Progenitor cell of endocrine pancreas (in vitro differentiated cells): ENCODE results near the gene RANBP2. TPM values are rescaled to one million over a fixed set of nuclear protein-coding genes. Genes with fewer than 3 reads are reported as not detected.
"Not testable (repeated sequence)": the region's sequence is repeated elsewhere in the genome, so short reads cannot be mapped to it uniquely, and the experiment has no call there.

Source experiments
- DNase-seq: peaks from one replicate; pipeline ENCODE4 v3.0.0; 2021; ENCODE audit warnings: low spot score; ENCODE audit not compliant: unreplicated experiment
- H3K27ac Mint-ChIP-seq: 2 replicates; pipeline ENCODE4 v1.8.0; 2021; ENCODE audit warnings: mild to moderate bottlenecking, moderate library complexity, mixed read lengths
- H3K27me3 Mint-ChIP-seq: 2 replicates; pipeline ENCODE4 v1.8.0; 2021; ENCODE audit warnings: mixed read lengths
- H3K36me3 Mint-ChIP-seq: 2 replicates; pipeline ENCODE4 v1.8.0; 2022; ENCODE audit warnings: mixed read lengths; ENCODE audit not compliant: insufficient read depth
- H3K4me1 Mint-ChIP-seq: 2 replicates; pipeline ENCODE4 v1.8.0; 2021; ENCODE audit warnings: low read depth, mixed read lengths
- H3K4me3 Mint-ChIP-seq: 2 replicates; pipeline ENCODE4 v1.8.0; 2021; ENCODE audit warnings: low read depth, mild to moderate bottlenecking, moderate library complexity, mixed read lengths
- H3K9me3 Mint-ChIP-seq: 2 replicates; pipeline ENCODE4 v1.8.0; 2021; ENCODE audit warnings: low read depth, mixed read lengths
- CTCF ChIP-seq: fragments of 200-600 bp; sonication (generic); IDR thresholded peaks from one replicate; pipeline ENCODE4 v1.5.0; 2021; ENCODE audit warnings: antibody characterized with exemption, mild to moderate bottlenecking; ENCODE audit not compliant: unreplicated experiment
- long read RNA-seq: library from polyadenylated mRNA; unstranded; transcript quantifications from one replicate; pipeline ENCODE4 v2.0.0, GENCODE V29; 2020
- total RNA-seq: library from RNA; stranded (reverse); gene quantifications from 2 replicates; pipeline ENCODE4 v1.2.1, GENCODE V29; 2021

RANBP2 gene
- 77.9 and 82.1 TPM in 2 replicates for total RNA-seq
- long read RNA-seq, partial matches to known transcripts, result 91 of 129 reads
- long read RNA-seq, other reads (novel, unspliced or antisense), result 38 of 129 reads

- DNase-seq, result peak; percentile 82
- Mint-ChIP-seq H3K4me3 (peak within 1 kb of the TSS; percentile 84), H3K4me1 (peaks cover 15% of the 10 kb centered on the region), H3K27ac (peak within 1 kb of the TSS; percentile 97), H3K27me3 (no peaks in the 10 kb centered on the region), H3K36me3 (peaks cover 1% of the 10 kb centered on the region), H3K9me3 (no peaks in the 10 kb centered on the region)
- no peak for TF ChIP-seq CTCF
Observed at GRCh38 chr2:108719149-108720044, at the start of gene RANBP2. RANBP2 (plus strand) TSS chr2:108719482; CDS start chr2:108719607, 125 bp downstream.

GRCh38 chr2:108670282-108670681 lies 49.0 kb upstream of the RANBP2 start:
- not testable (repeated sequence) for H3K9me3 Mint-ChIP-seq, DNase-seq, H3K27ac Mint-ChIP-seq, H3K4me3 Mint-ChIP-seq, H3K4me1 Mint-ChIP-seq, H3K27me3 Mint-ChIP-seq, H3K36me3 Mint-ChIP-seq

GRCh38 chr2:108672200-108672805 lies 47.0 kb upstream of the RANBP2 start:
- not testable (repeated sequence) for H3K27me3 Mint-ChIP-seq, H3K4me3 Mint-ChIP-seq

GRCh38 chr2:108676522-108676921 lies 42.8 kb upstream of the RANBP2 start:
- H3K4me1 Mint-ChIP-seq, result peaks cover 16% of the 10 kb centered on the region
- H3K36me3 Mint-ChIP-seq, result peaks cover 11% of the 10 kb centered on the region
- H3K27ac Mint-ChIP-seq, H3K9me3 Mint-ChIP-seq, DNase-seq, H3K4me3 Mint-ChIP-seq, H3K27me3 Mint-ChIP-seq: not testable (repeated sequence)

More at GRCh38 chr2:108672200-108672805, 47.0 kb upstream of the RANBP2 start:
- not testable (repeated sequence) for H3K4me1 Mint-ChIP-seq, H3K9me3 Mint-ChIP-seq, DNase-seq, H3K27ac Mint-ChIP-seq, H3K36me3 Mint-ChIP-seq

- H3K27me3 Mint-ChIP-seq, H3K4me3 Mint-ChIP-seq, DNase-seq, H3K9me3 Mint-ChIP-seq: not testable (repeated sequence)
- Mint-ChIP-seq H3K27ac (peak overlapping the region; percentile 22), H3K4me1 (peaks cover 16% of the 10 kb centered on the region), H3K36me3 (peaks cover 11% of the 10 kb centered on the region)
Observed at GRCh38 chr2:108677239-108677744, 42.0 kb upstream of the RANBP2 start.

GRCh38 chr2:108678198-108678651 lies 41.1 kb upstream of the RANBP2 start:
- peak overlapping the region; percentile 82 for H3K27ac Mint-ChIP-seq
- not testable (repeated sequence) for H3K27me3 Mint-ChIP-seq, H3K9me3 Mint-ChIP-seq, DNase-seq, H3K4me3 Mint-ChIP-seq, H3K36me3 Mint-ChIP-seq
- peaks cover 16% of the 10 kb centered on the region for H3K4me1 Mint-ChIP-seq

- H3K4me3 Mint-ChIP-seq, H3K27ac Mint-ChIP-seq, H3K36me3 Mint-ChIP-seq, H3K27me3 Mint-ChIP-seq, H3K9me3 Mint-ChIP-seq, DNase-seq: not testable (repeated sequence)
- H3K4me1 Mint-ChIP-seq, result peaks cover 16% of the 10 kb centered on the region
Observed at GRCh38 chr2:108680805-108681204, 38.5 kb upstream of the RANBP2 start.

- not testable (repeated sequence) for H3K4me1 Mint-ChIP-seq, H3K36me3 Mint-ChIP-seq, H3K9me3 Mint-ChIP-seq, DNase-seq, H3K27me3 Mint-ChIP-seq, H3K4me3 Mint-ChIP-seq, H3K27ac Mint-ChIP-seq
Observed at GRCh38 chr2:108688818-108689756, 30.2 kb upstream of the RANBP2 start.

- H3K27me3 Mint-ChIP-seq, H3K27ac Mint-ChIP-seq, H3K4me3 Mint-ChIP-seq, DNase-seq, H3K9me3 Mint-ChIP-seq, H3K36me3 Mint-ChIP-seq, H3K4me1 Mint-ChIP-seq: not testable (repeated sequence)
Observed at GRCh38 chr2:108690001-108690400, 29.3 kb upstream of the RANBP2 start.
